CD4-positive, alpha-beta T cell treated with Interleukin-10 for 1 hour (primary cell): Measurements from ENCODE around the gene MARCHF2.

Experiments used
- DNase-seq: peaks from one replicate; pipeline ENCODE4 v3.0.0-alpha.2; 2020

The MARCHF2 gene

GRCh38 chr19:8455018-8455417 lies 41.9 kb downstream of the MARCHF2 start:
- DNase-seq, result no peak

GRCh38 chr19:8456064-8456463 lies 43.0 kb downstream of the MARCHF2 start:
- no peak for DNase-seq

- DNase-seq, result no peak
Measured at GRCh38 chr19:8457209-8457608, 44.1 kb downstream of the MARCHF2 start.

GRCh38 chr19:8457827-8458226 lies 44.7 kb downstream of the MARCHF2 start:
- no peak for DNase-seq

GRCh38 chr19:8458380-8458779 lies 45.3 kb downstream of the MARCHF2 start:
- DNase-seq, result no peak

- no peak for DNase-seq
Measured at GRCh38 chr19:8459095-8459494, 46.0 kb downstream of the MARCHF2 start.

- no peak for DNase-seq
Measured at GRCh38 chr19:8459520-8460270, 46.6 kb downstream of the MARCHF2 start.

GRCh38 chr19:8460516-8461298 lies 47.6 kb downstream of the MARCHF2 start:
- no peak for DNase-seq

- DNase-seq, result no peak
Measured at GRCh38 chr19:8461376-8461775, 48.3 kb downstream of the MARCHF2 start.

- DNase-seq, result no peak
Measured at GRCh38 chr19:8461891-8462290, 48.8 kb downstream of the MARCHF2 start.

- no peak for DNase-seq
Measured at GRCh38 chr19:8462571-8462970, 49.5 kb downstream of the MARCHF2 start.

- no peak for DNase-seq
Measured at GRCh38 chr19:8463365-8463764, 50.3 kb downstream of the MARCHF2 start.

- DNase-seq, result no peak
Measured at GRCh38 chr19:8466018-8466417, 52.9 kb downstream of the MARCHF2 start.

GRCh38 chr19:8468124-8468523 lies 55.0 kb downstream of the MARCHF2 start:
- DNase-seq, result no peak

- no peak for DNase-seq
Measured at GRCh38 chr19:8468761-8469373, 55.8 kb downstream of the MARCHF2 start.

GRCh38 chr19:8469613-8470368 lies 56.7 kb downstream of the MARCHF2 start:
- no peak for DNase-seq

GRCh38 chr19:8473648-8474476 lies 60.8 kb downstream of the MARCHF2 start:
- DNase-seq, result no peak

GRCh38 chr19:8475005-8475404 lies 61.9 kb downstream of the MARCHF2 start:
- DNase-seq, result no peak

GRCh38 chr19:8476524-8476923 lies 63.4 kb downstream of the MARCHF2 start:
- DNase-seq, result no peak

GRCh38 chr19:8477889-8478288 lies 64.8 kb downstream of the MARCHF2 start:
- no peak for DNase-seq

- DNase-seq, result no peak
Measured at GRCh38 chr19:8478598-8478997, 65.5 kb downstream of the MARCHF2 start.

GRCh38 chr19:8481201-8481600 lies 68.1 kb downstream of the MARCHF2 start:
- DNase-seq, result no peak
